ENCODE data around the gene OPCML.

DNA sequence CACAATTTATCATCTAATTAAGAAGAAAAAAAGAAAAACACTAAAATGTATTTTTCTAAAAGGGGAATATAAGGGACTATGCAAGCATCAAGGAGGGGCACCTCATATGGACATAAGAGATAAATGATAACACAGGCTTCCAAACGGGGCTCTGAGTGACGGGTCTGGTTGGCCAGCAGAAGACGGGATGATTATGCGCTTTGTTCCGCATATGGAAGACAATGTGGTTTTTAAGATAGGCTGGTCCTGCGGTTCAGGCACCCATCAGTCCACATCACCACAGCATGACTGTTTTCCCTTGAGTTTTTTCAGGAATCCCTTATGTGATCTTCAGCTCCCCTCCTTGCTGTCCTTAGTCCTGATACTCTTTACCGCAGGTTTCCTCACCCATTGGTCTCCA is 404.6 kb downstream of the OPCML start:
- TF ChIP-seq, protein P1, sequence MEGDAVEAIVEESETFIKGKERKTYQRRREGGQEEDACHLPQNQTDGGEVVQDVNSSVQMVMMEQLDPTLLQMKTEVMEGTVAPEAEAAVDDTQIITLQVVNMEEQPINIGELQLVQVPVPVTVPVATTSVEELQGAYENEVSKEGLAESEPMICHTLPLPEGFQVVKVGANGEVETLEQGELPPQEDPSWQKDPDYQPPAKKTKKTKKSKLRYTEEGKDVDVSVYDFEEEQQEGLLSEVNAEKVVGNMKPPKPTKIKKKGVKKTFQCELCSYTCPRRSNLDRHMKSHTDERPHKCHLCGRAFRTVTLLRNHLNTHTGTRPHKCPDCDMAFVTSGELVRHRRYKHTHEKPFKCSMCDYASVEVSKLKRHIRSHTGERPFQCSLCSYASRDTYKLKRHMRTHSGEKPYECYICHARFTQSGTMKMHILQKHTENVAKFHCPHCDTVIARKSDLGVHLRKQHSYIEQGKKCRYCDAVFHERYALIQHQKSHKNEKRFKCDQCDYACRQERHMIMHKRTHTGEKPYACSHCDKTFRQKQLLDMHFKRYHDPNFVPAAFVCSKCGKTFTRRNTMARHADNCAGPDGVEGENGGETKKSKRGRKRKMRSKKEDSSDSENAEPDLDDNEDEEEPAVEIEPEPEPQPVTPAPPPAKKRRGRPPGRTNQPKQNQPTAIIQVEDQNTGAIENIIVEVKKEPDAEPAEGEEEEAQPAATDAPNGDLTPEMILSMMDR (conservative IDR thresholded peaks at IDR 0.05; ENCODE audit: low read depth, low read length), result no peak
- no peak for TF ChIP-seq EZH2 (IDR thresholded peaks at IDR 0.05; ENCODE audit: borderline replicate concordance, low read depth, low read length, poor library complexity, severe bottlenecking)

All from A673 (cell line).